TTC549 (cell line): ENCODE data around the gene SRC.

Source experiments
- FAIRE-seq: peaks from 2 replicates; lab custom pipeline; 2012; peaks lifted over from hg19 to GRCh38; lab: Jason Lieb, UNC

The SRC gene

GRCh38 chr20:37345339-37346235 is at the start of gene SRC:
Gene SRC, plus strand, starts transcription at chr20:37346140. Its CDS starts 38,014 bp downstream, at chr20:37384154.
- FAIRE-seq: no peak

- no peak for FAIRE-seq
Measured at GRCh38 chr20:37296371-37296770, 49.6 kb upstream of the SRC start.

GRCh38 chr20:37297066-37297736 is 48.7 kb upstream of the SRC start:
- FAIRE-seq: no peak

- FAIRE-seq: no peak
Measured at GRCh38 chr20:37298190-37298939, 47.6 kb upstream of the SRC start.

- no peak for FAIRE-seq
Measured at GRCh38 chr20:37299718-37300528, 46.0 kb upstream of the SRC start.

GRCh38 chr20:37301120-37301519 is 44.8 kb upstream of the SRC start:
- no peak for FAIRE-seq

GRCh38 chr20:37301558-37301957 is 44.4 kb upstream of the SRC start:
- no peak for FAIRE-seq

GRCh38 chr20:37302981-37303380 is 43.0 kb upstream of the SRC start:
- FAIRE-seq: no peak

- FAIRE-seq: no peak
Measured at GRCh38 chr20:37303637-37304036, 42.3 kb upstream of the SRC start.

- FAIRE-seq: no peak
Measured at GRCh38 chr20:37305079-37305478, 40.9 kb upstream of the SRC start.

GRCh38 chr20:37305839-37306238 is 40.1 kb upstream of the SRC start:
- no peak for FAIRE-seq

GRCh38 chr20:37308086-37309050 is 37.6 kb upstream of the SRC start:
- FAIRE-seq: no peak

GRCh38 chr20:37309290-37309689 is 36.6 kb upstream of the SRC start:
- no peak for FAIRE-seq

GRCh38 chr20:37309936-37310590 is 35.9 kb upstream of the SRC start:
- FAIRE-seq: no peak

GRCh38 chr20:37310951-37311350 is 35.0 kb upstream of the SRC start:
- no peak for FAIRE-seq

- no peak for FAIRE-seq
Measured at GRCh38 chr20:37311710-37312355, 34.1 kb upstream of the SRC start.

GRCh38 chr20:37313546-37314091 is 32.3 kb upstream of the SRC start:
- FAIRE-seq: no peak

- FAIRE-seq: no peak
Measured at GRCh38 chr20:37314099-37314498, 31.8 kb upstream of the SRC start.

GRCh38 chr20:37314617-37315016 is 31.3 kb upstream of the SRC start:
- FAIRE-seq: no peak
